Measurements from ENCODE around the gene CCDC187.

The CCDC187 gene

DNA sequence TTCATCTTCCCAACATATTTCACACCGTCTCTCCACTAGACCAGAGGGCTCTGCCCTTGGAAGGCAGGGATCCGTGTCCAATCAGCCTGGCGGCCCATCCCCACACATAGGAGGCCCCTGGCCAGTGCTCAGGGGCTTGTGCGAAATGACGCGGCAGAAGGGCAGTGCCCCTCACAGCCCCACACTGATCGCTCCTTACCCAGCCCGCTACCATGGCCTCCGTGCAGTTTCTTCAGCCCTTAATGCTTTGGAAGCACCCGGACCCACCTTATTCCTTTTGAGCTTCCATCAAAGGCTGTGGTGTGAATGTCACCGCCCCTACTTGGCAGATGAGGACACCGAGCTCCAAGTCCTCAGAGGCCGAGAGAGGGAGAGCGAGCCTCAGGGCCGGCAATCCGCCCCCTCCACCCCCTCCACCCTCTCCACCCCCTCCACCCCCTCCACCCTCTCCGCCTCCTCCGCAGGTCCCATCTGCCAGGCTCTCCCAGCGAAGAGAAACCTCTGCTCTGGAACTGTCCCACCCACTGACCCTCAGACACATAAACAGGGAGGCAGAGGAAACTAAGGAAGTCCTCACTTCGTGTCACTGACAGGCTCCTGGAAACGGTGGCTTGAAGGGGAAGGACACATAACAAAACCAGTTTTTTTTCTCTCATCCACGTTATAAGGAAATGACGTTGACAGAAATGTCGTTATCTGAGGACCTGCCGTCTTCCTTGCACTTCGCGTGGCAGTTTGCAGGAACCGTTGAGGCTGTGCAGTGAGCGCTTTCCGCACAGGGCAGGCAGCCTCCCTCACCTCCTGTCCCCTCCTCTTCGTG is 72.2 kb downstream of the CCDC187 start:
- Histone ChIP-seq H3K9me3 (ENCODE audit: control insufficient read depth, low read depth, low read length) (no peaks in the 10 kb centered on the region), H3K4me3 (ENCODE audit: low read length) (no peak overlapping the region), H3K27ac (ENCODE audit: low read length) (no peak overlapping the region), H3K36me3 (ENCODE audit: control insufficient read depth, low read depth, low read length) (peaks cover 5% of the 10 kb centered on the region), H3K27me3 (ENCODE audit: control insufficient read depth, insufficient read depth, low read length) (no peaks in the 10 kb centered on the region), H3K9ac (ENCODE audit: low read length) (no peak overlapping the region), H3K4me1 (ENCODE audit: control insufficient read depth, low read depth, low read length) (peaks cover 4% of the 10 kb centered on the region)

DNA sequence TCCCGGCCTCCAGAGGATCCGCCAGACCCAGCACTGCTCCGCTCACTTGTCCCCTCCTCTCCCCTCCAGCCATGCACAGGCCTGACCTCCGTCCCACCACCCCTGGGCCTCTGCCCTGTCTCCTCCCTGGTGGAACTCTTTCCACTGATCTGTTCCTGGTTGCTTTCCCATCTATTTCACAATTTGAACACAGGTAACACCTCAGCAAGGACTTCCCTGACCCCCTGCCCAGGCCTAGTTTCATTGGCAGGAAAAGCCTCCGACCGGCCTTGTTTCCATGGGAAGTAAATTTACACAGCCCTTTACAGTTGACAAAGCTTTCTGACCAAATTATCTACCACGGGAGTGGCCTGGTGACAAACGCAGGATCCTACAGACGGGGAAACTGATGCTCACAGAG is 73.1 kb downstream of the CCDC187 start:
- Histone ChIP-seq H3K27me3 (ENCODE audit: control insufficient read depth, insufficient read depth, low read length) (no peaks in the 10 kb centered on the region), H3K27ac (ENCODE audit: low read length) (no peak overlapping the region), H3K36me3 (ENCODE audit: control insufficient read depth, low read depth, low read length) (no peaks in the 10 kb centered on the region), H3K4me3 (ENCODE audit: low read length) (no peak overlapping the region), H3K9ac (ENCODE audit: low read length) (no peak overlapping the region), H3K4me1 (ENCODE audit: control insufficient read depth, low read depth, low read length) (peaks cover 4% of the 10 kb centered on the region), H3K9me3 (ENCODE audit: control insufficient read depth, low read depth, low read length) (no peaks in the 10 kb centered on the region)

DNA sequence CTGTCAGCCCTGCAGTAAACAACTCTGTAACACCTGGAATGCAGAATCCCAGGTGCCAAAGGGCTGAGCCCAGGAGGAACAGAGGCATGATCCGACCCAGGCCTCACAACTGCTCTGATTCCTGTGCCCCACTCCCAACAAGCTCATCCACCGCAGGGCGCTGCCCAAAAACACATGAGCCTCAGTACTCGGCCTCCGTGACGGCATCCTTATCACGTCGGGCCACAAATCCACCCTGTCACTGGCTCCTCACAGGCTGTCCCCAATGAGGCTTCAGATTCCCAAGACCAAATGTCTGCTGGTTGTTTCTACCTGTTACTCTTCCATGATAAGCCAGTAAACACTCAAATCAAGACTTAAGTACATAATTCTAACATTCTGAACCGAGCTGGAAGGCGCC is 73.5 kb downstream of the CCDC187 start:
- Histone ChIP-seq H3K9ac (ENCODE audit: low read length) (no peak overlapping the region), H3K4me1 (ENCODE audit: control insufficient read depth, low read depth, low read length) (peaks cover 4% of the 10 kb centered on the region), H3K4me3 (ENCODE audit: low read length) (no peak overlapping the region), H3K36me3 (ENCODE audit: control insufficient read depth, low read depth, low read length) (peaks cover under 1% of the 10 kb centered on the region), H3K27ac (ENCODE audit: low read length) (no peak overlapping the region), H3K9me3 (ENCODE audit: control insufficient read depth, low read depth, low read length) (no peaks in the 10 kb centered on the region), H3K27me3 (ENCODE audit: control insufficient read depth, insufficient read depth, low read length) (no peaks in the 10 kb centered on the region)

DNA sequence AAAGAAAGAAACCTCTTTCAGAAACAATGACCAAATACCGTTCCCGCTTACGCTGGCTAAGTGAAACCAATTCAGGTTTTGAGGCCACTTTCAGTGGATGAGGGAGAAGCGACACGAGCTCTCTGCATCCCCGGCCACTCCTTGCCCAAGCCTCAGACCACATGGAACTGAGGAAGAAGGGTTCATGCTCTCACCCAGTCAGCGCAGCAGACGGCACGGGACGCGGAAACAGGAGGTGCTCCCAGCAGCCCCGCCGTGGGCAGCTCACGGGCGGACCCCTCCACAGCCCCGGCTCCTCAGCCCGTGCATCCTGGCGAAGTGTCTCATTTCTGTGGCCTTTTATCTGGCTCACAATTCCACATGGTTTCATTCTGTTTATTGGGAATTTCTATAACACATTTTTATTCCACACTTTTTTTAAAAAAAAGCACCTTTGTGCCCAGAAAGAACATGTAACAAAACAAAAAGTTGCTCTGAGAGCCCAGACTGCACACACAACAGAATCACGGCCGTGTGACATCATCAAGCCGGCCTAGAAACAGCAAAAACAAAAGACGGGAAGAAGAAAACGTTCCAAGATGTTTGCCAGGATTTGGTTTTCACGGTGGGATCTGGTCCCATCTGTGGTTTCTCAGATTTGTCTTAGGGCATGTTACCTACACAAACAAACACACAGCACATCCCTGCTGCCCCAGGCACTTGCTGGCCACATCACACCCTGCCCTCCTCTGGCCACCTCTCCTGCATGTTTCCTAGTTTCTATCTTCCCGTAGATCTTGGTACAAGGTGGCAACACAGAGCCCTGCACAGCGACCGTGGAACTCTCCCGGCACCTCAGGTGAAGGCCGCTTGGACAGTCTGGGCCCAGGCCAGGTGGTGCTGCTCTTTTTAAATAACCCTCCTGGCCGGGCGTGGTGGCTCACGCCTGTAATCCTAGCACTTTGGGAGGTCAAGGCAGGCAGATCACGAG is 74.5 kb downstream of the CCDC187 start:
- Histone ChIP-seq H3K4me3 (ENCODE audit: low read length) (no peak overlapping the region), H3K27me3 (ENCODE audit: control insufficient read depth, insufficient read depth, low read length) (no peaks in the 10 kb centered on the region), H3K27ac (ENCODE audit: low read length) (no peak overlapping the region), H3K9ac (ENCODE audit: low read length) (no peak overlapping the region), H3K36me3 (ENCODE audit: control insufficient read depth, low read depth, low read length) (peaks cover 8% of the 10 kb centered on the region), H3K4me1 (ENCODE audit: control insufficient read depth, low read depth, low read length) (peaks cover 4% of the 10 kb centered on the region), H3K9me3 (ENCODE audit: control insufficient read depth, low read depth, low read length) (no peaks in the 10 kb centered on the region)

DNA sequence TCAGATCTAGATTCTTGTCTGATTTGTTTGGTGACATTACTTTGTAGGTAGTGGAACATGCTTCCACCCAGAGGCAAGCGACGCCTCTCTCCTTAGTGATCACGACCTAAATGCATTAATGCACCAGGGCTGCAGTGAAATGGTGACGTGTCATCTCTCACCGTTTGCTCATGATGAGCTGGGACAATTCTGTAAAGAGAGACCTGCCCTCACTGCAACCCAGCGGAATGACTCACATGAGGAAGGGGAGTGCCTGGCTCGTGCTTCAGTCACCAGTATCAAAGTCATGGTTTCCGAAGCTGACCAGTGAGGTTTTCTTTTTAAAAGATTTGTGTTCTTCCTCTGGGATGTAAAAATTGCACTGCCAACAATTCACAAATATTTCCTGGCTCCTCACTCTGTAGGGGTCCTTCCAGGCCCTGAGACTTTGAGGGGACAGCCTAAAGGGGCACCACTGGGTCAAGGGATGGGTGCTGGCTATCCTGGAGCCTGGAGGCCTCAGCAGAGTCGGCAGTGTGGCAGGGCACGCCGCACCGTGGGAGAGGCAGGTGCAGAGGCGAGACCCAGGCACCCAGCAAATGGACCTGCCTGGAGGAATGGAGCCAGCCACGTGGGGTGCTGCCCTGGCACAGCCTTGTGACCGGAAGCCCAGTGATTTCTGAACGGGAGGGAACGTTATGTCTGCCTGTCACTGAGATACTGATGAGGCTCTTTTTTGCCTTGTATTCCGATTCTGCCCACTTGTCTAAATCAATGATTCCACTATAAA is 75.6 kb downstream of the CCDC187 start:
- Histone ChIP-seq H3K4me1 (ENCODE audit: control insufficient read depth, low read depth, low read length) (no peaks in the 10 kb centered on the region), H3K4me3 (ENCODE audit: low read length) (no peak overlapping the region), H3K9ac (ENCODE audit: low read length) (no peak overlapping the region), H3K9me3 (ENCODE audit: control insufficient read depth, low read depth, low read length) (no peaks in the 10 kb centered on the region), H3K27me3 (ENCODE audit: control insufficient read depth, insufficient read depth, low read length) (no peaks in the 10 kb centered on the region), H3K27ac (ENCODE audit: low read length) (no peak overlapping the region), H3K36me3 (ENCODE audit: control insufficient read depth, low read depth, low read length) (peaks cover 14% of the 10 kb centered on the region)

DNA sequence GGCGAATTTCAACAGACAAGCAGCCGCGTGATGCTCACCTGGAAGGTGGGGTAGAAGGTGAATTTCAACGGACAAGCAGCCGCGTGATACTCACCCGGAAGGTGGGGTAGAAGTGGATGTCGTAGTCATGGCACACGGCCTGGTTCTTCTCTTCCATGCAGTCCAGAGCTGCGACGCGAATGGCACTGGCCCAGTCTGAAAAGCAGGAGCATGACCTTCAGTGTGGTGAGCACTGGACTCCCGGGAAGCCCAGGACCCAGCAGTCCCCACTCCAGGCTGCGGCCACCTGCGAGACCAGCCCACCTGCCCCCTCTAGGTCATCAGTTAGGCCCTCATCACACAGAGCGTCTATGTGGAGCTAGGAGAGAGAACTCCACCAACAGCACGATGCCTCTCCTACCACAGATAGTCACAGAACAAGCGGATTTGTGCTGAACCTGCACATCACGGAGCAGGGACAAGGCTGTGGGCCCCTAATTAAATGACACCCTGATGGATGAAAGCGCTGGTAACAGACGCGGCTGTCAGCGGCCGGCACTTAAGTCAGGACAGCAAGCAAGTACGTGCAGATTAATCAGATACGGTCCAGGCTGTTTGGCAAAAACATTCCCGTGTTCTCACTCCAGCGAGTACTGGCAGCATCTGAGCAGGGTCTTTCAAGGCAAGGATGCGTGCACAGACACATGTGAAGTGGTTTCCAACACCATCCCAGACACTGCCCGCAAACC is 77.0 kb downstream of the CCDC187 start:
- Histone ChIP-seq H3K9me3 (ENCODE audit: control insufficient read depth, low read depth, low read length) (no peaks in the 10 kb centered on the region), H3K27me3 (ENCODE audit: control insufficient read depth, insufficient read depth, low read length) (no peaks in the 10 kb centered on the region), H3K4me1 (ENCODE audit: control insufficient read depth, low read depth, low read length) (no peaks in the 10 kb centered on the region), H3K36me3 (ENCODE audit: control insufficient read depth, low read depth, low read length) (peaks cover 14% of the 10 kb centered on the region), H3K4me3 (ENCODE audit: low read length) (no peak overlapping the region), H3K9ac (ENCODE audit: low read length) (no peak overlapping the region), H3K27ac (ENCODE audit: low read length) (no peak overlapping the region)

DNA sequence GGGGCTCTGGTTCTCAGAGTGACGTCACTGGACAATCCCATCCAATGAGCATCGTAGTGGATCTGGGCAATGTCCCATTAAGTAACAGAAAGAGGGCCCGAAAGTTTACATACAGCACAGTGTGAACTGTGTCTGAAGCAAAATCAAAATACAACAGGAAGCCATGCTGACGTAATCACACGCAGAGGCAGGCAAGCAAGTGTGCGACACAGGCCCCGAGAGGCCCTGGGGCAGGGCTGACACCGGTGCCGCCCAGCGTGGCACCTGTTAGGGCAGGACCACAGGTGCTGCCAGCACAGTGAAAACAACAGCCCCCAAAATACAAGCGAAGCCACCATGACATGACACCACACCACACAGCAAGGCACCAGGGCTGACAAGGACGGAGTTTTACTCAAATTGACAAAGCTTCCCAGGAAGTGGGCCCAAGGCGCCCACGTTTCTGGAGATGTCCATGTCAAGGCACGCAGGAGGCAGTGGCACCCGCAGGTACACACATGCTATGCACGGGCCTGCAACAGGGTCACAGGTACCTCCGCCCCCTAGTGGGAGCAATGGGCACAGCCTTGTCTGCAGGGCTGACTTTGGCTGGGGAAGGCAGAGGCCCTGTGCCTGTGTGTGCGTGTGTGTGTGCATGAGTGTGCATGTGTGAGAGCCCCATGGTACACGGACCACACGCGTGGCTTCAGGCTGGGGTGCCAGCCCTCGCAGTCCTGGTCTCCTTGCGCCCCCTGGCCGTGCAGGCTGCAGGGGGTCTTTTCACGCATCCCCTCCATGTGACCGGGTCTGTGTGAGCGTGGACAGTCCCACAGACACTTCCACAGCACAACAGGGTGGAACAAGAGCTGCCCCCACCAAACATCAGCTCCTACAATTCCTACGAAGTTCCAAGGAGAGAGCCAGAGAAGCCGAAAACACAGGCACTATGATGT is 77.9 kb downstream of the CCDC187 start:
- Histone ChIP-seq H3K4me1 (ENCODE audit: control insufficient read depth, low read depth, low read length) (no peaks in the 10 kb centered on the region), H3K9ac (ENCODE audit: low read length) (no peak overlapping the region), H3K9me3 (ENCODE audit: control insufficient read depth, low read depth, low read length) (no peaks in the 10 kb centered on the region), H3K27me3 (ENCODE audit: control insufficient read depth, insufficient read depth, low read length) (no peaks in the 10 kb centered on the region), H3K27ac (ENCODE audit: low read length) (no peak overlapping the region), H3K36me3 (ENCODE audit: control insufficient read depth, low read depth, low read length) (peaks cover 14% of the 10 kb centered on the region), H3K4me3 (ENCODE audit: low read length) (no peak overlapping the region)

DNA sequence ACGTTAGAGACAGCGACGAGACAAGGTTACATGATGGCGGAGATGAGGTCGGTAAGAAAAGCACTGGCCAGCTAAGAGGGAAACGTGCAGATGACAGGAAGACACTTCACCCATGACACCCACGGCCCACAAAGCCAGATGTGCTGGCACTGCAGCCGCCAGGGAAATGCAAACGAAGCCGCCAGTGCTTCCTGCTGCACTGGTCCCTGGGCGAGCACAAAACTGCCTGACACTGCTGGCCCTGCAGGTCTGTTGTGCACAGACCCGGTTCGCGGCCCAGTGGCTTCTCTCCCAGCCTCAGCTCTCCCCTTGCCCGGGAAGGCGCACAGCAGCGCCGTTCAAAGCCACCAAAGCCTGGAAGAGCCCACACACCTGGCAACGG is 78.5 kb downstream of the CCDC187 start:
- peaks cover 14% of the 10 kb centered on the region for H3K36me3 ChIP-seq (ENCODE audit: control insufficient read depth, low read depth, low read length)
- no peak overlapping the region for H3K27ac ChIP-seq (ENCODE audit: low read length)
- no peak overlapping the region for H3K4me3 ChIP-seq (ENCODE audit: low read length)
- no peaks in the 10 kb centered on the region for H3K27me3 ChIP-seq (ENCODE audit: control insufficient read depth, insufficient read depth, low read length)
- no peaks in the 10 kb centered on the region for H3K9me3 ChIP-seq (ENCODE audit: control insufficient read depth, low read depth, low read length)
- no peak overlapping the region for H3K9ac ChIP-seq (ENCODE audit: low read length)
- H3K4me1 ChIP-seq (ENCODE audit: control insufficient read depth, low read depth, low read length), result no peaks in the 10 kb centered on the region

DNA sequence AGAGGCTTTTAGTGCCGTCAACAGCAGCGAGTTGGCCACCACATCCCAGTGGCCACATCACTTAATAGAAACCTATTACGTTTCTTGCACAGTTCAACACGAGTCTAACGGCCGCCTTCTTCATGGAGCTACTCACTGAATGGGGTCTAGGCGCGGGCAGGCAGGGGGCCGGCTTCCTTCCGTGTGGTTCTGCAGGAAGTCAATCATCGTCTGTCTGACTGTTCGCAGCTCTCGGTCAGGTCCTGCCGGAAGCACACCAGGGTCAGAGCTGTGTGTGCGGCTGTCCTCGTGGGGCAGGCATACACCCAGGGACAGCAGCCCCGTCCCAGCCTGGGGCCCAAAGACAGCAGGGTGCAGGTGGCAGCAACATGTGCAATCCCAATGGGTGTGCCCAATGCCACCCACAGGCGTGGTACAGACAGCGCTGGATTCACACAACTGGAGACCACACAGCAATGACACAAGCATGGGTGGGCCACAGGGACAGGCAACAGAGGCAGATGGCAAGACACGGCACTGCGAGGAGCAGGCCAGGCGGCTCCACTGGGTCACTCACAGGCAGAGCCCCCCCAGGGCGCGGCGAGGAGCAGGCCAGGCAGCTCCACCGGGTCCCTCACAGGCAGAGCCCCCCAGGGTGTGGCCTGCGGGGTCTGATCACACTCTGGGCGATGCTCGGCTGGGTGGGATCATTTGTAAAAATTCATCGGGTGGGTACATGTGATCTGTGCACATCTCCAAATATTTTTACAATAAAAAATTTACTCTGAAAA is 79.8 kb downstream of the CCDC187 start:
- Histone ChIP-seq H3K27me3 (ENCODE audit: control insufficient read depth, insufficient read depth, low read length) (no peaks in the 10 kb centered on the region), H3K9ac (ENCODE audit: low read length) (no peak overlapping the region), H3K4me3 (ENCODE audit: low read length) (no peak overlapping the region), H3K9me3 (ENCODE audit: control insufficient read depth, low read depth, low read length) (no peaks in the 10 kb centered on the region), H3K4me1 (ENCODE audit: control insufficient read depth, low read depth, low read length) (no peaks in the 10 kb centered on the region), H3K27ac (ENCODE audit: low read length) (no peak overlapping the region), H3K36me3 (ENCODE audit: control insufficient read depth, low read depth, low read length) (peaks cover 14% of the 10 kb centered on the region)

DNA sequence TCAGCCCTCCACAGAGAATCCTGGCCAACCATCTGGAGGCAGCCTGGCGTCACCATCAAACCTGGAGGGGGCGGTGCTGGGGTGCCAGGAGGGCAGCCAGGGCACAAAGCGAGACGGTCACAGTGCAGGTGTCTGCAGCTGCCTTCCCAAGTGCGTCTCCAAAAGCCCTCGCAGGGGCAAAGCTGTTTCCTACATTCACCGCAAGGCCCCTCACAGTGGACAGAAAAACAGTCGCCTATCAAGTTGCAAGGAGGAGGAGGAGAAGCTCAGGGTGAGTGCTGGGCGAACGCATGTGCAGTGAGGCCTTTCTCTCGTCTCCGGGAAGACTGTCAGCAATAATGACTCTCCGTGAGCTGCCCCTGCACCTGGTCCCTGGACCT is 81.0 kb downstream of the CCDC187 start:
- no peak overlapping the region for H3K9ac ChIP-seq (ENCODE audit: low read length)
- no peaks in the 10 kb centered on the region for H3K27me3 ChIP-seq (ENCODE audit: control insufficient read depth, insufficient read depth, low read length)
- H3K4me3 ChIP-seq (ENCODE audit: low read length), result no peak overlapping the region
- H3K36me3 ChIP-seq (ENCODE audit: control insufficient read depth, low read depth, low read length), result peaks cover 17% of the 10 kb centered on the region
- no peaks in the 10 kb centered on the region for H3K4me1 ChIP-seq (ENCODE audit: control insufficient read depth, low read depth, low read length)
- no peak overlapping the region for H3K27ac ChIP-seq (ENCODE audit: low read length)
- H3K9me3 ChIP-seq (ENCODE audit: control insufficient read depth, low read depth, low read length), result no peaks in the 10 kb centered on the region

Data from iPS-18a (cell line).